Nephron (organoid): ENCODE data around the gene BMP6.
"Not testable (repeated sequence)": the region's sequence is repeated elsewhere in the genome, so short reads cannot be mapped to it uniquely, and the experiment has no call there.

Source experiments
- H3K27ac Mint-ChIP-seq, 3 experiments: 2 replicates each; pipeline ENCODE4 v1.8.0; 2020; ENCODE audit warnings: mixed read lengths in 3 of 3, mild to moderate bottlenecking in 2 of 3, moderate library complexity in 1 of 3
- H3K27me3 Mint-ChIP-seq: 2 replicates; pipeline ENCODE4 v1.8.0; 2021; ENCODE audit warnings: low read depth, mild to moderate bottlenecking, moderate library complexity, mixed read lengths
- H3K36me3 Mint-ChIP-seq: 2 replicates; pipeline ENCODE4 v1.8.0; 2020; ENCODE audit warnings: low read depth, mixed read lengths
- H3K4me1 Mint-ChIP-seq: 2 replicates; pipeline ENCODE4 v1.8.0; 2020; ENCODE audit warnings: mixed read lengths
- H3K4me3 Mint-ChIP-seq, 3 experiments: 2 replicates each; pipeline ENCODE4 v1.8.0; 2020; ENCODE audit warnings: mild to moderate bottlenecking in 3 of 3, mixed read lengths in 3 of 3, moderate library complexity in 2 of 3
- H3K9me3 Mint-ChIP-seq: 2 replicates; pipeline ENCODE4 v1.8.0; 2020; ENCODE audit warnings: mixed read lengths
- CTCF ChIP-seq, 3 experiments: fragments of 200-600 bp; sonication (generic); IDR thresholded peaks; one replicate each; pipeline ENCODE4 v1.5.0; 2021; ENCODE audit warnings: antibody characterized with exemption in 3 of 3; ENCODE audit not compliant: unreplicated experiment in 3 of 3

BMP6 gene

GRCh38 chr6:7815716-7816115 is 89.8 kb downstream of the BMP6 start:
- no peaks in the 10 kb centered on the region for H3K9me3 Mint-ChIP-seq
- no peak overlapping the region for H3K27ac Mint-ChIP-seq
- H3K27me3 Mint-ChIP-seq: no peaks in the 10 kb centered on the region
- H3K4me3 Mint-ChIP-seq: no peak overlapping the region
- H3K36me3 Mint-ChIP-seq: no peaks in the 10 kb centered on the region
- TF ChIP-seq CTCF (IDR thresholded peaks at IDR 0.05; ENCODE audit: unreplicated experiment in 3 of 3): no peak
- H3K4me1 Mint-ChIP-seq: peaks cover 14% of the 10 kb centered on the region

- not testable (repeated sequence) for H3K36me3 Mint-ChIP-seq, H3K27me3 Mint-ChIP-seq, H3K9me3 Mint-ChIP-seq, H3K4me3 Mint-ChIP-seq, H3K27ac Mint-ChIP-seq
- H3K4me1 Mint-ChIP-seq: peaks cover 14% of the 10 kb centered on the region
Measured at GRCh38 chr6:7817184-7817583, 91.3 kb downstream of the BMP6 start.

- Mint-ChIP-seq H3K27me3 (peaks cover 9% of the 10 kb centered on the region), H3K27ac (no peak overlapping the region), H3K36me3 (no peaks in the 10 kb centered on the region), H3K4me3 (no peak overlapping the region), H3K9me3 (peaks cover 3% of the 10 kb centered on the region), H3K4me1 (peaks cover 14% of the 10 kb centered on the region)
- TF ChIP-seq CTCF (IDR thresholded peaks at IDR 0.05; ENCODE audit: unreplicated experiment in 3 of 3): no peak
Measured at GRCh38 chr6:7818257-7819214, 92.6 kb downstream of the BMP6 start.

GRCh38 chr6:7819431-7820015 is 93.6 kb downstream of the BMP6 start:
- no peak for TF ChIP-seq CTCF (IDR thresholded peaks at IDR 0.05; ENCODE audit: unreplicated experiment in 3 of 3)
- Mint-ChIP-seq H3K9me3 (peaks cover 3% of the 10 kb centered on the region), H3K27me3 (peaks cover 12% of the 10 kb centered on the region), H3K27ac (no peak overlapping the region), H3K4me1 (peaks cover 14% of the 10 kb centered on the region), H3K4me3 (no peak overlapping the region), H3K36me3 (no peaks in the 10 kb centered on the region)

GRCh38 chr6:7820288-7820835 is 94.5 kb downstream of the BMP6 start:
- no peak for TF ChIP-seq CTCF (IDR thresholded peaks at IDR 0.05; ENCODE audit: unreplicated experiment in 3 of 3)
- H3K4me1 Mint-ChIP-seq: peaks cover 14% of the 10 kb centered on the region
- H3K27ac Mint-ChIP-seq: no peak overlapping the region
- peaks cover 3% of the 10 kb centered on the region for H3K9me3 Mint-ChIP-seq
- H3K36me3 Mint-ChIP-seq: no peaks in the 10 kb centered on the region
- H3K4me3 Mint-ChIP-seq: no peak overlapping the region
- H3K27me3 Mint-ChIP-seq: peaks cover 12% of the 10 kb centered on the region

- Mint-ChIP-seq H3K36me3 (no peaks in the 10 kb centered on the region), H3K27ac (no peak overlapping the region), H3K4me1 (peaks cover 14% of the 10 kb centered on the region), H3K4me3 (no peak overlapping the region), H3K27me3 (peaks cover 12% of the 10 kb centered on the region), H3K9me3 (peaks cover 3% of the 10 kb centered on the region)
- TF ChIP-seq CTCF (IDR thresholded peaks at IDR 0.05; ENCODE audit: unreplicated experiment in 3 of 3): no peak
Measured at GRCh38 chr6:7821426-7821825, 95.5 kb downstream of the BMP6 start.
